K562 (cell line): ENCODE data around the gene SGK1. TPM values are rescaled to one million over a fixed set of nuclear protein-coding genes. Genes with fewer than 3 reads are reported as not detected.

Experiments used
- C11orf30 ChIP-seq: fragments of 450-650 bp; IDR thresholded peaks from 2 replicates; pipeline ENCODE4 v1.6.1; 2016; ENCODE audit warnings: low read depth, mild to moderate bottlenecking
- CHD2 ChIP-seq: IDR thresholded peaks from 2 replicates; pipeline ENCODE4 v1.6.1; 2011; ENCODE audit warnings: low read depth, low read length
- FOXA1 ChIP-seq: fragments of 450-650 bp; IDR thresholded peaks from 2 replicates; pipeline ENCODE4 v1.6.1; 2016; ENCODE audit warnings: mild to moderate bottlenecking, borderline replicate concordance
- HES1 ChIP-seq: fragments of 450-650 bp; IDR thresholded peaks from 2 replicates; pipeline ENCODE4 v1.6.1; 2016; ENCODE audit warnings: low read depth, mild to moderate bottlenecking, moderate library complexity
- KLF1 ChIP-seq: fragments of 450-650 bp; IDR thresholded peaks from 2 replicates; pipeline ENCODE4 v1.6.1; 2016; ENCODE audit warnings: missing genetic modification characterization, missing compliant biosample characterization
- MAFF ChIP-seq: IDR thresholded peaks from 2 replicates; pipeline ENCODE4 v1.6.1; 2012; ENCODE audit warnings: low read length, improper control_type of control experiment
- MAFK ChIP-seq: IDR thresholded peaks from 2 replicates; pipeline ENCODE4 v1.6.1; 2011; ENCODE audit warnings: low read length, improper control_type of control experiment
- MBD1 ChIP-seq: fragments of 250-450 bp; sonication (Bioruptor Pico); IDR thresholded peaks from 2 replicates; pipeline ENCODE4 v1.8.0; 2022; ENCODE audit warnings: inconsistent platforms
- NRF1 ChIP-seq, 2 experiments: fragments of 450-650 bp; IDR thresholded peaks in 1 of 2; conservative IDR thresholded peaks in 1 of 2; 2 replicates each; pipeline ENCODE4 v1.6.1; 2014; ENCODE audit warnings: mild to moderate bottlenecking in 2 of 2
- POLR2H ChIP-seq: IDR thresholded peaks from 2 replicates; pipeline ENCODE4 v1.6.1; 2016; ENCODE audit warnings: missing genetic modification characterization, low read depth, mild to moderate bottlenecking, control low read depth, missing compliant biosample characterization, moderate library complexity
- RBM22 ChIP-seq: fragments of 200-400 bp; formaldehyde crosslinking; IDR thresholded peaks from 2 replicates; pipeline ENCODE4 v1.6.1; 2018; ENCODE audit warnings: low read length, low read depth; ENCODE audit not compliant: poor library complexity, severe bottlenecking
- ZNF316 ChIP-seq: fragments of 450-650 bp; IDR thresholded peaks from 2 replicates; pipeline ENCODE4 v1.6.1; 2016
- polyA plus RNA-seq, 8 experiments: library from polyadenylated mRNA; depleted of rRNA in 4 of 8; stranded (reverse) in 5 of 8; unstranded in 3 of 8; fragments of >200 nt; fragmentation: Nextera tagmentation in 2 of 8; fragmentation: Illumina TruSeq in 1 of 8; extraction: Ambion mirVana in 2 of 8; extraction: Trizol in 1 of 8; gene quantifications; 2 replicates each; pipeline versions ENCODE4 v1.2.1 to v1.2.3, GENCODE V29; 2011 to 2014; ENCODE audit warnings: inconsistent platforms in 1 of 8, missing spikeins in 1 of 8
- total RNA-seq, 7 experiments: library from RNA; depleted of rRNA in 6 of 7; stranded (reverse); fragments of >200 nt in 6 of 7; fragmentation: Illumina TruSeq in 2 of 7; extraction: Trizol in 2 of 7; gene quantifications; 2 replicates each; pipeline versions ENCODE4 v1.2.1 to v1.2.3, GENCODE V29; 2011 to 2021; ENCODE audit warnings: low replicate concordance in 1 of 7
- TF ChIP-seq, protein P1 (sequence below): fragments of 250-450 bp; sonication (Bioruptor Pico); IDR thresholded peaks from 2 replicates; pipeline ENCODE4 v1.4.0; 2020; ENCODE audit warnings: mild to moderate bottlenecking, moderate library complexity

SGK1 gene
- total and polyA plus RNA-seq, 9 of the 15 experiments (the other 6 are each of a cell fraction or from before 2014, with no cell fraction given): 3.5 to 7.2 (median 3.9) TPM

DNA sequence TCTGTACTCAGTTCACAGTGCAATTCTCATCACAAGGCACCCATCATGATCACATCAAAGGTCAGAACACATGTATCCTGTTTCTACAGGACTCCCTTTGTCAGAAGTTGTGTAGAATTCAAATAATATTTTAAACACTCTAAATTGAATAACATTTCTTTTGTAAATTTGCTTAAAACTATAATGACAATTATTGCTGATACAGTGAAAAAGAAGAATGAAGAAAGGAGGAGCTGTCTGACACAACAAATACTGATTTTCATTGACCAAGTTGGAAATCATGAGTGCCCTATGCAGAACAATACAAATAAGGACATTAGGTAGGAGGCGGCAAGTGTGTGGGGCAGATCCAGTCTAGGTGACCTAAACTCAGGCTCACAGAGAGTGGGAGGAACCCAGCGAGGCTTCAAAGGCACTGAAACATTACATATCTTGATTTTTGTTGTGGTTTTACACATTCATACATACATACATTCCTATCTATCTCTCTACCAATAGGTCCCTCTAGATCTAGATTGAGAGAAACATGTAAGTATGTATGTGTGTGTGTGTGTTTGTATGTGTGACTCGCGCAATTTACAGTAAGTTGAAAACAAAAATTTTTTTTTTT lies 186.3 kb downstream of the SGK1 start (continued):
- TF ChIP-seq MBD1 (CRISPR knock-in tag) (no peak), RBM22 (no peak), POLR2H (tag) (no peak), MAFK (peak; percentile 72), HES1 (no peak), FOXA1 (no peak), KLF1 (tag) (no peak), CHD2 (no peak), C11orf30 (peak; percentile 82), MAFF (peak; percentile 74), ZNF316 (peak; percentile 93), NRF1 (conservative IDR thresholded peaks at IDR 0.05 in 1 of 2, IDR thresholded peaks at IDR 0.05 in 1 of 2) (no peak)
- TF ChIP-seq, protein P1, sequence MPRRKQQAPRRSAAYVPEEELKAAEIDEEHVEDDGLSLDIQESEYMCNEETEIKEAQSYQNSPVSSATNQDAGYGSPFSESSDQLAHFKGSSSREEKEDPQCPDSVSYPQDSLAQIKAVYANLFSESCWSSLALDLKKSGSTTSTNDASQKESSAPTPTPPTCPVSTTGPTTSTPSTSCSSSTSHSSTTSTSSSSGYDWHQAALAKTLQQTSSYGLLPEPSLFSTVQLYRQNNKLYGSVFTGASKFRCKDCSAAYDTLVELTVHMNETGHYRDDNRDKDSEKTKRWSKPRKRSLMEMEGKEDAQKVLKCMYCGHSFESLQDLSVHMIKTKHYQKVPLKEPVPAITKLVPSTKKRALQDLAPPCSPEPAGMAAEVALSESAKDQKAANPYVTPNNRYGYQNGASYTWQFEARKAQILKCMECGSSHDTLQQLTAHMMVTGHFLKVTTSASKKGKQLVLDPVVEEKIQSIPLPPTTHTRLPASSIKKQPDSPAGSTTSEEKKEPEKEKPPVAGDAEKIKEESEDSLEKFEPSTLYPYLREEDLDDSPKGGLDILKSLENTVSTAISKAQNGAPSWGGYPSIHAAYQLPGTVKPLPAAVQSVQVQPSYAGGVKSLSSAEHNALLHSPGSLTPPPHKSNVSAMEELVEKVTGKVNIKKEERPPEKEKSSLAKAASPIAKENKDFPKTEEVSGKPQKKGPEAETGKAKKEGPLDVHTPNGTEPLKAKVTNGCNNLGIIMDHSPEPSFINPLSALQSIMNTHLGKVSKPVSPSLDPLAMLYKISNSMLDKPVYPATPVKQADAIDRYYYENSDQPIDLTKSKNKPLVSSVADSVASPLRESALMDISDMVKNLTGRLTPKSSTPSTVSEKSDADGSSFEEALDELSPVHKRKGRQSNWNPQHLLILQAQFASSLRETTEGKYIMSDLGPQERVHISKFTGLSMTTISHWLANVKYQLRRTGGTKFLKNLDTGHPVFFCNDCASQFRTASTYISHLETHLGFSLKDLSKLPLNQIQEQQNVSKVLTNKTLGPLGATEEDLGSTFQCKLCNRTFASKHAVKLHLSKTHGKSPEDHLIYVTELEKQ (CRISPR knock-in tag): no peak
- TF ChIP-seq, all 486 proteins: peak for 6
